ENCODE results near the gene KRTAP5-4.

GRCh38 chr11:1592628-1593027 is 29.3 kb downstream of the KRTAP5-4 start:
- TF ChIP-seq, protein P1, sequence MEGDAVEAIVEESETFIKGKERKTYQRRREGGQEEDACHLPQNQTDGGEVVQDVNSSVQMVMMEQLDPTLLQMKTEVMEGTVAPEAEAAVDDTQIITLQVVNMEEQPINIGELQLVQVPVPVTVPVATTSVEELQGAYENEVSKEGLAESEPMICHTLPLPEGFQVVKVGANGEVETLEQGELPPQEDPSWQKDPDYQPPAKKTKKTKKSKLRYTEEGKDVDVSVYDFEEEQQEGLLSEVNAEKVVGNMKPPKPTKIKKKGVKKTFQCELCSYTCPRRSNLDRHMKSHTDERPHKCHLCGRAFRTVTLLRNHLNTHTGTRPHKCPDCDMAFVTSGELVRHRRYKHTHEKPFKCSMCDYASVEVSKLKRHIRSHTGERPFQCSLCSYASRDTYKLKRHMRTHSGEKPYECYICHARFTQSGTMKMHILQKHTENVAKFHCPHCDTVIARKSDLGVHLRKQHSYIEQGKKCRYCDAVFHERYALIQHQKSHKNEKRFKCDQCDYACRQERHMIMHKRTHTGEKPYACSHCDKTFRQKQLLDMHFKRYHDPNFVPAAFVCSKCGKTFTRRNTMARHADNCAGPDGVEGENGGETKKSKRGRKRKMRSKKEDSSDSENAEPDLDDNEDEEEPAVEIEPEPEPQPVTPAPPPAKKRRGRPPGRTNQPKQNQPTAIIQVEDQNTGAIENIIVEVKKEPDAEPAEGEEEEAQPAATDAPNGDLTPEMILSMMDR (IDR thresholded peaks at IDR 0.05): no peak
- TF ChIP-seq POLR2A (IDR thresholded peaks at IDR 0.05): no peak
- no peak for TF ChIP-seq POLR2AphosphoS5 (IDR thresholded peaks at IDR 0.05; ENCODE audit: insufficient read depth in 1 of 2, low read depth in 1 of 2)
